Esophagus (tissue), 2 donors: Measurements from ENCODE around the gene RNU1-3. TPM values are rescaled to one million over a fixed set of nuclear protein-coding genes. Genes with fewer than 3 reads are reported as not detected.
A peak's percentile ranks its signal among the peaks of the same experiment; 100 is the strongest.
"Not testable (repeated sequence)": the region's sequence is repeated elsewhere in the genome, so short reads cannot be mapped to it uniquely, and the experiment has no call there.

Source experiments
- H3K27ac ChIP-seq, 2 donors: one replicate each; pipeline ENCODE4 v1.5.1; 2013; ENCODE audit warnings: low read depth in 2 of 2, mild to moderate bottlenecking in 2 of 2, inconsistent platforms in 1 of 2, low read length in 1 of 2, moderate library complexity in 1 of 2
- H3K27me3 ChIP-seq, 2 donors: one replicate each; pipeline ENCODE4 v1.6.1; 2013; ENCODE audit warnings: low read length in 2 of 2, control low read depth in 1 of 2, mild to moderate bottlenecking in 1 of 2; ENCODE audit not compliant: insufficient read depth in 2 of 2, control insufficient read depth in 1 of 2
- H3K36me3 ChIP-seq, 2 donors: one replicate each; pipeline ENCODE4 v1.6.1; 2013; ENCODE audit warnings: low read length in 1 of 2; ENCODE audit not compliant: control insufficient read depth in 2 of 2, insufficient read depth in 2 of 2
- H3K4me1 ChIP-seq, 2 donors: one replicate each; pipeline ENCODE4 v1.6.1; 2013; ENCODE audit warnings: low read length in 1 of 2; ENCODE audit not compliant: control insufficient read depth in 2 of 2, insufficient read depth in 2 of 2
- H3K4me3 ChIP-seq, 2 donors: one replicate each; pipeline ENCODE4 v1.5.1; 2013; ENCODE audit warnings: low read length in 2 of 2, mild to moderate bottlenecking in 2 of 2, low read depth in 1 of 2, moderate library complexity in 1 of 2
- H3K9me3 ChIP-seq, 2 donors: one replicate each; pipeline ENCODE4 v1.6.1; 2013; ENCODE audit warnings: mild to moderate bottlenecking in 2 of 2, low read depth in 1 of 2, low read length in 1 of 2, moderate library complexity in 1 of 2; ENCODE audit not compliant: control insufficient read depth in 2 of 2, insufficient read depth in 1 of 2
- WGBS, 2 donors: extraction: QIAGEN DNeasy Blood & Tissue Kit; methylation state at CpG; one replicate each; pipeline ENCODE4 v1.1.7; 2013; 5-methylcytosine and 5-hydroxymethylcytosine counted together
- polyA plus RNA-seq, 2 donors: library from polyadenylated mRNA; stranded (reverse); fragments of 200-250 nt; gene quantifications; one replicate each; pipeline ENCODE4 v1.2.3, GENCODE V29; 2013
- donor health status: healthy with polysubstance abuse.
- donor health status: Bipolar disorder and iron deficiency.

Gene RNU1-3
- polyA plus RNA-seq, 2 donors, result not detected

GRCh38 chr1:16646716-16647115, 20.0 kb downstream of the RNU1-3 start:
- not testable (repeated sequence) for H3K36me3 ChIP-seq, H3K9me3 ChIP-seq, H3K27ac ChIP-seq, H3K4me3 ChIP-seq, H3K27me3 ChIP-seq
- H3K4me1 ChIP-seq, result peaks cover 10 to 22% of the 10 kb centered on the region in 2 donors
- 79 to 88% methylated on average over 4 to 15 of the region's 17 CpGs for WGBS, 2 donors

GRCh38 chr1:16646061-16646664, 20.6 kb downstream of the RNU1-3 start:
- WGBS, 2 donors, result 87% methylated on average over 15 of the region's 15 CpGs
- H3K9me3 ChIP-seq, H3K27ac ChIP-seq, H3K4me3 ChIP-seq, H3K27me3 ChIP-seq, H3K36me3 ChIP-seq: not testable (repeated sequence)
- peaks cover 10 to 22% of the 10 kb centered on the region in 2 donors for H3K4me1 ChIP-seq

- H3K9me3 ChIP-seq, result not testable (repeated sequence)
Observed at GRCh38 chr1:16645271-16646060, 21.3 kb downstream of the RNU1-3 start.

GRCh38 chr1:16644482-16645270, 22.1 kb downstream of the RNU1-3 start:
- 6 to 7% methylated on average over 61 of the region's 61 CpGs for WGBS, 2 donors
- H3K9me3 ChIP-seq, H3K27me3 ChIP-seq, H3K36me3 ChIP-seq: not testable (repeated sequence)
- H3K4me3 ChIP-seq, result peak overlapping the region; percentile 86 to 93
- peaks cover 10 to 22% of the 10 kb centered on the region in 2 donors for H3K4me1 ChIP-seq
- H3K27ac ChIP-seq, result peak overlapping the region; percentile 77 to 84

More at GRCh38 chr1:16645271-16646060, 21.3 kb downstream of the RNU1-3 start:
- Histone ChIP-seq H3K27ac (peak overlapping the region; percentile 77 to 84), H3K4me3 (peak overlapping the region; percentile 86 to 93), H3K4me1 (peaks cover 10 to 22% of the 10 kb centered on the region in 2 donors)
- 68 to 81% methylated on average over 6 to 7 of the region's 7 CpGs for WGBS, 2 donors
- not testable (repeated sequence) for H3K27me3 ChIP-seq, H3K36me3 ChIP-seq

GRCh38 chr1:16644193-16644481, 22.6 kb downstream of the RNU1-3 start:
- WGBS, 2 donors, result 1% methylated on average over 16 of the region's 16 CpGs
- peak overlapping the region; percentile 86 to 93 for H3K4me3 ChIP-seq
- peak overlapping the region; percentile 77 to 84 for H3K27ac ChIP-seq
- H3K36me3 ChIP-seq, result no peaks in the 10 kb centered on the region
- no peaks in the 10 kb centered on the region for H3K27me3 ChIP-seq
- H3K9me3 ChIP-seq, result no peaks in the 10 kb centered on the region
- H3K4me1 ChIP-seq, result peaks cover 10 to 24% of the 10 kb centered on the region in 2 donors

- Histone ChIP-seq H3K4me3 (peak overlapping the region; percentile 86 to 93), H3K4me1 (peaks cover 10 to 25% of the 10 kb centered on the region in 2 donors), H3K27ac (peak overlapping the region in 1 of 2 donors; percentile 77)
- H3K27me3 ChIP-seq, H3K36me3 ChIP-seq, H3K9me3 ChIP-seq: not testable (repeated sequence)
- WGBS, 2 donors, result 22 to 24% methylated on average over 12 of the region's 12 CpGs
Observed at GRCh38 chr1:16643476-16644192, 23.1 kb downstream of the RNU1-3 start.

GRCh38 chr1:16643001-16643411, 23.7 kb downstream of the RNU1-3 start:
- H3K4me1 ChIP-seq, result peaks cover 10 to 25% of the 10 kb centered on the region in 2 donors
- WGBS, 2 donors, result 71 to 88% methylated on average over 4 of the region's 4 CpGs
- not testable (repeated sequence) for H3K9me3 ChIP-seq, H3K36me3 ChIP-seq, H3K4me3 ChIP-seq, H3K27ac ChIP-seq, H3K27me3 ChIP-seq

- H3K27me3 ChIP-seq, H3K4me3 ChIP-seq, H3K9me3 ChIP-seq, H3K36me3 ChIP-seq, H3K27ac ChIP-seq: not testable (repeated sequence)
- 59 to 69% methylated on average over 9 of the region's 9 CpGs for WGBS, 2 donors
- H3K4me1 ChIP-seq, result peaks cover 10 to 25% of the 10 kb centered on the region in 2 donors
Observed at GRCh38 chr1:16642025-16642966, 24.5 kb downstream of the RNU1-3 start.
